Stimulated activated CD4-positive, alpha-beta T cell treated with anti-CD3 and anti-CD28 coated beads, Interleukin-4, amount 100 ng/mL, for 24 hours (primary cell): ENCODE measurements around the gene CAST.

ENCODE experiments used
- DNase-seq: peaks from one replicate; pipeline ENCODE4 v3.0.0-alpha.2; 2020

The CAST gene

GRCh38 chr5:96675882-96676281 lies 13.7 kb downstream of the CAST start:
- no peak for DNase-seq

DNA sequence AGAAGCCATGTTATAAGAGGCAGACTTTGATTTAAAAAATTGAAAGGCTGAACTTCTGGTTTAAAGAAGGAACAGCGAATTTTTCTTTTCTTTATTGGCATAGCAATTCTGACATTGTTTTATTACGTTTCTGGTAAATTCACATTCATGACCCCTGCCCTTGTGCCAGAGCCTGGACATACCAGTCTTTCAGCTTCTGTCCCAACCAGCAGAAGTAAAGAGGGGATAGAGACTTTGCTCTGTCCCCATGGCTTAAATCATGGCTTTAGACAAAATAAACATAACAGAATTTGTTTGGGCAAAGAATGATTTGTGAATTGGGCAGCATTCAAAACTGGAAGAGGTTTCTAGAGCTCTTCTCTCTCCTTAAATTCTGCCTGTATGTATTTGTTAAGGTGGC lies 15.3 kb downstream of the CAST start:
- no peak for DNase-seq

DNA sequence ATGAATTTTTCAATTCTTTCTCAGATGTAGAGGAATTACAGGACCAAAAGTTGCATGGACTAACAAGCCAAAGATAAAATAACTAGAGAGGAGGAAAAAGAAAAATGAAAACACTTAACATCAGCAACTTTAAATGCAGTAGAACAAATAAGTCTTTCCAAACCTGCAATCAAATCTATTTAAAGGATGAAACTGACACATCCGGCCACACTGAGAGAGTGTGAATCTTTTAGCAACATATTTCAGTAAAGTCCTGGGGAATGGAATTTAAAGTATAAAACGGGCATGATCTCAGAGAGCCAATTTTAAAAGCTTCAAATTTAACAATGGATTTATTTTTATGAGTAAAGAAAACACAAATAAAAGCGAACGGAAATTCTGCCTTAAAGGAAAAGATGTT lies 17.1 kb downstream of the CAST start:
- no peak for DNase-seq

DNA sequence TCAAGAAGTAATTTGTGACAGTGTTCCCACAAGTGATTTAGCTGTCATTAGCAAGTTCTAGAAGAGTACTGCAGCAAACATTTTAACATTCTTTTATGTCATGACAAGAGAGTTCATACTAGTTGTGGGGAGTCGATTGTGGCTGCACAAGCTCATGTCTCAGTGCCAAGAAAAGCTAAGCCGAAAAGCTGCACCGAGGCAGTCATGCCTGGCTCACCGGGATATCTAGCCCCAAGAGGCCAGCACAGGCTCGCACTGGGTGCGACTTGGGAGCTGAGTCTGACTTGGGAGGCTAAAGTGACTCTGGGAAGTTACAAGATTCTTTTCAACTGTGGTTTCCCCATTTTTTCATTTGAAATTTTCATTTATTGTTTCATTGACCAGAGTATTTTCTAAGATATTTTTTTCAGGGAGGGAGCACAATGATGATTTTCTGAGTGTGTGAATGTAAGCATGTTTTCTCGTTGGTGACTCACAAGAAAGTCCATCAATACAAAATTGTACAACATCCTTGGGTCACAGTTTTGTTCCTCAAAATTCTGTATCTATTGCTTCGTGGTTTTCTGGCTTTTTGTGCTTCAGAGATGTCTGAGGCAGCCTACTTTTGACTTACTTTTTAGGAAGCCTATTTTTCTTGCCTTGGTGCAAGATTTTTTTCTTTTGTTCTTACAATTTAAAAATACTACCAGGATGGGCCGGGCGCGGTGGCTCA lies 18.7 kb downstream of the CAST start:
- DNase-seq = no peak

- no peak for DNase-seq
Observed at GRCh38 chr5:96683392-96683791, 21.2 kb downstream of the CAST start.

GRCh38 chr5:96683810-96684209 lies 21.6 kb downstream of the CAST start:
- no peak for DNase-seq

DNA sequence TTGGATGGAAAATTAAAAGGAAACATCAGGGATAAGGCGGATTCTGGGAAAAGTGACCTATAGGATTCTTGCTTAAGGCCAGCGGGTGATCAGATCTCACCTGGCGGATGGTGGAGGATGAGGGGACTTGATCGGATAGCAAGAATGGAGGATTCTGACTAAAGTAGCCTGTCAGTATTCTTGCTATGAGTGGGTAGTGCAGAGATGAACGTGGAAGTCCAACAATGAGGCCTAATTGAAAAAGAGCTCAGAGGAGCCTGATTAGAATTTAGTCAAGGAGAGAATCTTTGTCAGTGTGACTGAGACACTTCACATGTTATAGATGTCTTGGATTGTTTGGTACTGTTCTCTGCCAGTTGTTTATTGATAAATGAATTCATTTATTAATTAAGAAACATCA lies 24.9 kb downstream of the CAST start:
- DNase-seq = no peak

- no peak for DNase-seq
Observed at GRCh38 chr5:96687812-96688453, 25.8 kb downstream of the CAST start.

DNA sequence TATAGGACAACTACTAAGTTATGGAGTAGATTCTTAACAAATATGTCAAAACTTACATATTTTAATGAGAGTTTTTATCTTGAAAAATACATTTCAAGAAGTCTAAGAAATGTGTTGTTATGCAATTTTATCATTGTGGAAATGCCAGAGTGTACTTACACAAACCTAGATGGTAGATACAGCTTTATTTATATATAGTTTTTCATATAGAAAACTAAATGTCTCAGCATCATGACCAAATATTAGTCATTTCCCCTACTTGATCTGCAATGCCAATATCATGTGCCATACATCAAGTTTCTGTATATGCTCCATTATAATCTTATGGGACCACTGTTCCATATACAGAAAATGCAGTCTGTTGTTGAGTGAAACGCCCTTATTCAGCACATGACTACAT lies 28.7 kb downstream of the CAST start:
- no peak for DNase-seq

DNA sequence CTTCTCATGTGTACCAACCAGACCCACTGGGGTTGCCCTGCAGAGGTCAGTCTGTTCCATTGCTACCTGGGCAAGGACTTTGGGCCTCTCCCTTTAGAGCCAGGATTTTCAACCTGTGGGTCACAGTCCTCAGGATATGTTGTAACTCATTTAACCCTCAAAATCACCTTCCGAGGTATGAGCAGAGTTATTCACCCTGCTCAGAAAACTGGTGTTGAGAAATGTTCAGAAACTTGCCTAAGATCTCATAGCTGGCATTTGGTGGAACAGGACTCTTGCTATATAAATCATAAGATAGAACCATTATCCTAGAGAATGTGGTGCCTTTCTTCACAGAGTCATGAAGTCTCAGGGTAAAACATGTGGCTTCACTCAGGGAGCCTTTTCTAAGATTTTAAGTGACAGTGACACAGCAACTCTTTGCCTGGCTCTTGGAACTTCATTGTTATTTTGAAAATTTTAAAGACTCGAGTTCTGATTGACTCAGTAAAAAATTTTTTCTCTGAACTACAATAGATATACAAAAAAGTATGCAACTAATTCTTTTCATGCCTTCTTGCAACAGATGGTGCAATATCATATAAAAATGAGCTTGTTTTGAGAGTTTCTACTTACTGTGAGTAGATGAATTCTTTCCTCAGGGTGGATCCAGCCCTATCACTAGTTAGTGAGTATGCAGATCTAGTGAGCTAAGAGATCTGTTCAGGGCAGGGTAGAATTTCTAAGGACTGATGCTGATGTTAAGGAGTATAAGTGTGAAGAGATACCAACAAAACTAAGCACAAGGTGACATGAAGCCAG lies 29.5 kb downstream of the CAST start:
- DNase-seq = no peak

DNA sequence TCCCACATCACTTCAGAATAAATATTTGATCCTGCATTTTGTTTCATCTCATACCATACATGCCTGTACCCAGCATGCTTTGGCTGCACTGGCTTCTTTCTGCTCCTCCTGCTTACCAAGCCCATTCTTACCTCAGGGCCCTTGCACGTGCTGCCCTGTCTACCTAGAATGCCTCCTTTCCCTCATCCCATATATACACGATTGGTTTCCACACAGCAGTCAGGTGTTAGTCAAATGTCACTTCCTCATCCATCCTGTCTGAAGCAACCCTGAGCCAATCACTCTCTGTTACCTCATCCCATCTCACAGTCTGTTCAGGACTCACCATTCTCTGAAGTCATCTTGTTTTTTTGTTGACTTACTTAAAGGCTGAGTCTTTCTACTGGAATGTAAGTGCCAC lies 30.3 kb downstream of the CAST start:
- DNase-seq = no peak

DNA sequence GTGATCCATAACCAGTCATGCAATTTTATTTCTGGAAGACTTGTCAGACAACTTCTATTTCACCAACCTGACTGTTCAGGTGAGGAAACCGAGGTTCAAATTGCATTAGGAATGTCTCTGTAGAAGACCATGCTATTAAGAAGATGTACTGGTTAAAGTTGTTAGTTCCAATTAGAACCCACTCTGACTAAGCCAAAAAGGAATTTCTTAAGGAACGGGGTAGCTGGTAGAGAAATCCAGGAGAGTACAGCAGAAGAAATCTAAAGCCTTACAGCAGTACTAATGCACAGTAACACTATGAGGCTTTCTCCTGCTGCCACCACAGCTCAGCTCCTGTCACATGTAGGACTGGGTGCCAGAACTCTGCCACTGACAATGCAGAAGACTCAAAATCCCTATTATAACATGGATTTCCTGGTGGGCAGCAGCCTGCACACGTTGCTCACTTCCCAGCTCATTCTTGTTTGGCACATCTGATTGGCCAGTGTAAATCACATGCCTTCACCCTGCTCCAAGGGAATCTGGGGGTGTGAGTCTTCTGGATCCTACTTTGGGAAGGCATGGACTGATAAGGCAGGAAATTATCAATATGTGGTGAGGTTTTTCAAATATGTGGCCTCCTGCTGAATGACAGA lies 37.1 kb downstream of the CAST start:
- no peak for DNase-seq

- peak; percentile 87 for DNase-seq
Observed at GRCh38 chr5:96702503-96703383, 40.6 kb downstream of the CAST start.

DNA sequence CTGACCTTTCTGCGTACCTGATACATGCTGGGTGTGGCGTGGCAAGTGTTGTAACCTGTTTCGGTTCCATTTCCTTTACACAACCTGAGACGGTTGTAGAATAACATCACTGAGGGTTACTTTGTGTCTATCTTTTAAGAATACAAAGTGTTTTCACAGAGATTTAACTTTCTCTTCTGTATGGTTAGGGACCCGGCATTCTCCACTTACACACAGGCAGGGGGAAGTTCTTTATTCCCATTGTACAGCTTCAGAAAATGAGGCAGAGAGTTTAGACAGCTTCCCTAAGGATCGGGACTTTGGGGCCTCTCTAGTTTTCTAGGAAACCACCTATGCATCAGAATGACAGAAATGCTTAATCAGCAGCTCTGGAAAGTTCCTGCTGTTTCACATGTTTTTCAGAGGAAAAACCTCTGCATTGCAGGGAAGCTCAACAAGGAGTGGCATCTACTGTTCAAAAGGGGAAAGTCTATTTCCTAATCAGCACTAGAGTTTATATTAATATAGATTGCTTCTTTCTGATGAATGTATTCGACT lies 41.3 kb downstream of the CAST start:
- peak; percentile 69 for DNase-seq

GRCh38 chr5:96703995-96704394 lies 41.8 kb downstream of the CAST start:
- DNase-seq = no peak

DNA sequence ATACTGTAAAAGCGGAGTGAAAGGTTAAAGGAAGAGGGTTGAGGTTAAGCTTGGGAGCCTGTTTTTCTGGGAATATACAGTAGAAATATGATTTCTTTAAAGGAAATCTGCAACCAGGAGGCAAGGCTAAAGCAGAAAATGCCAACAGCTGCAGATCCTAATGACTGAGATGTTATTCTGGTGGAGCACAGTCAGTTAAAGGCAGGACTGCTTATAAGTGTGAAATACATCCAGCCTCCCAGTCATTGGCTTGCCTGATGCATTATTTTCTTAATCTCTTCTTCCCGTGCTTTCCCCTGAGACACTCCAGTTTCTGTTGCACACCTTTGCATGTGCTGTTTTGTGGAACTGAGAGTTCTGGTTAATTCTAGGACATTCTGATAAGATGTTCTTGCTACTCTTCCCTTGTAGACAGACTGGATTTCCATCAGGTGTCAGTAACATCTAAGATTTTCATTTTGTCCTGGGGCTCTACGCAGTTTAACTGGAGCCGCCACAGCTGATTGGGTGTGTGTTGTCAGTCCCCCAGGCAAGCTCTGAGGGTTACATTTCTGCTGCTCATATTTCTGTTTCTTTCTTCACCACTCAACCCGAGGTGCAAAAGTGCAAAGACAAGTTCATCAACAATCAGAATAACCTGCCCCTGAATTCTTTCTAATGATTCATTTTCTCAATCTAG lies 44.4 kb downstream of the CAST start:
- no peak for DNase-seq

- no peak for DNase-seq
Observed at GRCh38 chr5:96708600-96708999, 46.4 kb downstream of the CAST start.

DNA sequence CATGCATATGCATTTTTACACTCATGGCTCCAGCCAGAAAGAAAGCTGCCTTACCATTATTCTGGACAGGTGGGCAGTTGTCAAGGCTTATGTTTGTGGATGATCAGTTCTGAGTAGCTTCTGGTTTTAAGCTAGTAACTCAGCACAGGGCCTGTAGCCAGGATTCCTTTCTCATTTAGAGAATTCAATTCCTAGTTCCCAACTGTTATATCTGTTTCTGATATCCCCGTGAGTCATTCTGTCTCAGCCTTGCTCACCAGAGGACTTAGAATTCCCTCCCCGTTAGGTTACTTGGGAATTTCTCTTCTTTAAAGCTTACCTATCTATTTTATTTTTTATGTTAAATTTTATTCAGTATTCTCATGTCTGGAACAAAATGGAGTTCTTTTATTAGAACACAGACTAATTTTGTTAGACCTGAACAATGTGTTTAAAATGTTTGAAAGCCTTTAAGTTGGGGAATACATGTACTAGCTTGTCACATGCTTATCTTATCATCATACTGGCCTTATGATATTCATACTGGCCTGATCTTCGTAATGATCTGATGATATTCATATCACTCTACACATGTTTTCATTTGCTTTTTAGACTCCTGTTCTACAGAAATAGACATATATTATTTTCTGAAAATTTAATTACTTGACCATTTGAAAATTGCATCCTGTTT lies 47.1 kb downstream of the CAST start:
- DNase-seq = no peak

- DNase-seq = no peak
Observed at GRCh38 chr5:96712100-96712746, 50.0 kb downstream of the CAST start.

DNA sequence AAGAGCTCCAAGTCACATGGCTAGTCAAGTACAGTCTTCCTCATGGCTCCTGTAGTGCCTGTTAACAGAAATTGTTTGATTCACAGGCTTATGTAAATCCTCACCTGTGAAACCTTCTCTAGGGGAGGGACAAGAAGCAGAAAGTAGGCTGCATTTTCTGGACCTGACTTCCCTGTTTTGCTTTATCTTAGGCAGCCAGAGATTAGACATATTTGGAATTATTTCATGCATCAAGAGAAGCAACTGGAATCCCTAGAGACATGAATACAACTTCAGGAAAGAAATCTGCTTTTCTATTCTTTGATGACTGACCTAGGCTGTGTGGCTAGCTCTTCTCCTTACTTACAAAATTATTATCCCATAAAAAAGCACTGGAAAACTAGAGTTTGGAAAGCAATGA lies 52.3 kb downstream of the CAST start:
- DNase-seq = no peak
